Type B pancreatic cell (in vitro differentiated cells): Measurements from ENCODE around the gene AGMO. TPM values are rescaled to one million over a fixed set of nuclear protein-coding genes. Genes with fewer than 3 reads are reported as not detected.
"Not testable (repeated sequence)": the region's sequence is repeated elsewhere in the genome, so short reads cannot be mapped to it uniquely, and the experiment has no call there.

ENCODE experiments used
- DNase-seq: peaks from one replicate; pipeline ENCODE4 v3.0.0; 2021; ENCODE audit warnings: mixed read lengths; ENCODE audit not compliant: unreplicated experiment; ENCODE audit errors: extremely low spot score
- H3K27ac Mint-ChIP-seq: 2 replicates; pipeline ENCODE4 v1.8.0; 2021; ENCODE audit warnings: mild to moderate bottlenecking, mixed read lengths
- H3K27me3 Mint-ChIP-seq: 2 replicates; pipeline ENCODE4 v1.8.0; 2021; ENCODE audit warnings: mixed read lengths
- H3K36me3 Mint-ChIP-seq: 2 replicates; pipeline ENCODE4 v1.8.0; 2021; ENCODE audit warnings: mixed read lengths
- H3K4me1 Mint-ChIP-seq: one replicate; pipeline ENCODE4 v1.8.0; 2021; ENCODE audit warnings: mixed read lengths; ENCODE audit not compliant: unreplicated experiment
- H3K4me3 Mint-ChIP-seq: 2 replicates; pipeline ENCODE4 v1.8.0; 2021; ENCODE audit warnings: mild to moderate bottlenecking, mixed read lengths
- H3K9me3 Mint-ChIP-seq: 2 replicates; pipeline ENCODE4 v1.8.0; 2021; ENCODE audit warnings: mixed read lengths
- total RNA-seq: library from RNA; stranded (reverse); gene quantifications from 2 replicates; pipeline ENCODE4 v1.2.1, GENCODE V29; 2021; ENCODE audit warnings: low replicate concordance
- TF ChIP-seq, protein P1 (sequence below): fragments of 200-600 bp; sonication (generic); conservative IDR thresholded peaks from 2 replicates; pipeline ENCODE4 v1.5.0; 2021; ENCODE audit warnings: antibody characterized with exemption, mild to moderate bottlenecking

AGMO gene
- total RNA-seq, 1 donor from 2014 or later, result 0.41 TPM

DNA sequence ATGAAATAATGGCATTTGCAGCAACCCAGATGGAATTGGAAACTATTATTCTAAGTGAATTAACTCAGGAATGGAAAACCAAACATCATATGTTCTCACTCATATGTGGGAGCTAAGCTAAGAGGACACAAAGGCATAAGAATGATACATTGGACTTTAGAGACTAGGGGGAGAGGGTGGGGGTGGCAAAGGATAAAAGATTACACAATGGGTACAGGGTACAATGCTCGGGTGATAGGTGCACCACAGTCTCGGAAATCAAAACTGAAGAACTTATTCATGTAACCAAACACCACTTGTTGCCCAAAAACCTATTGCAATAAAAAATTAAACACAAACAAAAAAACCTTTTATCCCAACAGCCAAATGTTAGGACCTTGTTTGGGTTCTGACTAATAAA is 17.8 kb downstream of the AGMO start:
- Mint-ChIP-seq H3K4me3 (no peak overlapping the region), H3K4me1 (no peaks in the 10 kb centered on the region), H3K36me3 (no peaks in the 10 kb centered on the region), H3K27me3 (no peaks in the 10 kb centered on the region), H3K27ac (no peak overlapping the region), H3K9me3 (peaks cover 8% of the 10 kb centered on the region)
- TF ChIP-seq, protein P1, sequence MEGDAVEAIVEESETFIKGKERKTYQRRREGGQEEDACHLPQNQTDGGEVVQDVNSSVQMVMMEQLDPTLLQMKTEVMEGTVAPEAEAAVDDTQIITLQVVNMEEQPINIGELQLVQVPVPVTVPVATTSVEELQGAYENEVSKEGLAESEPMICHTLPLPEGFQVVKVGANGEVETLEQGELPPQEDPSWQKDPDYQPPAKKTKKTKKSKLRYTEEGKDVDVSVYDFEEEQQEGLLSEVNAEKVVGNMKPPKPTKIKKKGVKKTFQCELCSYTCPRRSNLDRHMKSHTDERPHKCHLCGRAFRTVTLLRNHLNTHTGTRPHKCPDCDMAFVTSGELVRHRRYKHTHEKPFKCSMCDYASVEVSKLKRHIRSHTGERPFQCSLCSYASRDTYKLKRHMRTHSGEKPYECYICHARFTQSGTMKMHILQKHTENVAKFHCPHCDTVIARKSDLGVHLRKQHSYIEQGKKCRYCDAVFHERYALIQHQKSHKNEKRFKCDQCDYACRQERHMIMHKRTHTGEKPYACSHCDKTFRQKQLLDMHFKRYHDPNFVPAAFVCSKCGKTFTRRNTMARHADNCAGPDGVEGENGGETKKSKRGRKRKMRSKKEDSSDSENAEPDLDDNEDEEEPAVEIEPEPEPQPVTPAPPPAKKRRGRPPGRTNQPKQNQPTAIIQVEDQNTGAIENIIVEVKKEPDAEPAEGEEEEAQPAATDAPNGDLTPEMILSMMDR, result no peak
- DNase-seq, result no peak

DNA sequence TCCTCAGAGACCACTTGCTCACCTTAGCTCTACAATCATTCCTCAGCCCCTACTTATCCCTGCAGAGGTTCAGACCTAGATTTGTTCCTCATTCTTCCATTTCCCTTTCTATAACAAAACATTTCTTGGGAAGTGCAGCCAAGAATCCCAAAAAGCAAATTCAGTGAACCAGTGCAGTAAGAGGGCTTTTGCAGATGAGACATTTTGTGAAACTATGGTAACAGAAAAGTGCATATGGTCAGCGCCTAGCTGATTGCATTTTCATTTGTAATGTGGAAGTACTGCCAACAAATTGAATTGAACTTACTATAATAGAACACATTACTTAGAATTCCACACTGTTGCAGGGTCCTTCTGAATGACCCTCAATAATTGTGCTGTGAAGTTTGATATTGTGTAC is 18.6 kb downstream of the AGMO start:
- Mint-ChIP-seq H3K27me3 (no peaks in the 10 kb centered on the region), H3K27ac (no peak overlapping the region), H3K9me3 (peaks cover 8% of the 10 kb centered on the region), H3K4me3 (no peak overlapping the region), H3K4me1 (no peaks in the 10 kb centered on the region), H3K36me3 (no peaks in the 10 kb centered on the region)
- DNase-seq, result no peak
- TF ChIP-seq, protein P1, result no peak

DNA sequence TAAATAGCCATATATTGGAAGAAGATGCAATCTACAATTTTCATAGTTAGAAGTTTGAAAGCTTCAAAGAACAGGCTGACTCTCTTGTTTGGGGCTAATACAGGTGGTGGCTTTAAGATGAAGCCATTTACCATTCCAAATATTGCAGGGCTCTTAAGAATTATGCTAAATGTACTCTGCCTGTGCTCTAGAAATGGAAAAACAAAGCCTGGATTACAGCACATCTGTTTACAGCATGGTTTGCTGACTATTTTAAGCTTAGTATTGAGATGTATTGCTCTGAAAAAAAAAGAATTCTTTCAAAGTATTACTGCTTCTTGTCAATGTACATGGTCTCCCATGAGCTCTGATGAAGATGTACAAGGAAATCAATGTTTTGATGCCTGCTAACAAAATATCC is 34.2 kb downstream of the AGMO start:
- Mint-ChIP-seq H3K4me3 (no peak overlapping the region), H3K9me3 (no peaks in the 10 kb centered on the region)
- no peak for DNase-seq

DNA sequence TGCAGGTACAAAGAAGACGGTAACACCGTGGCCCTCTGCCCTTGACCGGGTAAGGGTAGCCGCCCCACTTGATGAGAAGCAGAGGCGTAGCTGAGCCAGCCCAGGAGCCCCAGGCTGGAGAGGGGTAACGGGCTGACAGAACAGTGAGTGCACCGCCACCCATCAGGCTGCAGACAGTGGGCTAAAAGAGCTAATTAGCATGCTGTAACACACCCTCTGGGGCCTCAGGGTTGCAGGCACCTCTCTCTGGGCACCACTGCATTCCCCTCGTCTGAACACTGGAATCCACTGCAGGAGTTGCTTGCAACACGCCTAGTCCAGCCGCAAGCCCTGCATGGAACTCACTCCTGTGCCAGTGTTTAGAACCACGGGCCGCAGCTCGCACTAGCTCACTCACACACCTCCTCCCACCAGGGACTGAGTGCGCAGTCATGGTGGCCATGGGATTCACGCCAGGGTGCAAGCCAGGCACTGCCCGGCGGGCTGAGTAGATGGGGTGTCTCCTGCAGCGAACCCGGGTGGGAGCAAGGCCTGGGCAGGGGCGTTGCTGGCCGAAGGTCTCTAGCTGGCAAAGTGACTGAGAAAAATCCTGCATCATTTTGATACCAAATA is 36.1 kb downstream of the AGMO start:
- TF ChIP-seq, protein P1, result no peak
- H3K4me1 Mint-ChIP-seq, result no peaks in the 10 kb centered on the region
- no peaks in the 10 kb centered on the region for H3K36me3 Mint-ChIP-seq
- no peak overlapping the region for H3K4me3 Mint-ChIP-seq
- H3K27ac Mint-ChIP-seq, result no peak overlapping the region
- no peak for DNase-seq
- peaks cover under 1% of the 10 kb centered on the region for H3K9me3 Mint-ChIP-seq
- H3K27me3 Mint-ChIP-seq, result no peaks in the 10 kb centered on the region

More for the DNA sequence above, 34.2 kb downstream of the AGMO start:
- TF ChIP-seq, protein P1, result no peak
- no peaks in the 10 kb centered on the region for H3K27me3 Mint-ChIP-seq
- no peak overlapping the region for H3K27ac Mint-ChIP-seq
- no peaks in the 10 kb centered on the region for H3K4me1 Mint-ChIP-seq
- H3K36me3 Mint-ChIP-seq, result no peaks in the 10 kb centered on the region

DNA sequence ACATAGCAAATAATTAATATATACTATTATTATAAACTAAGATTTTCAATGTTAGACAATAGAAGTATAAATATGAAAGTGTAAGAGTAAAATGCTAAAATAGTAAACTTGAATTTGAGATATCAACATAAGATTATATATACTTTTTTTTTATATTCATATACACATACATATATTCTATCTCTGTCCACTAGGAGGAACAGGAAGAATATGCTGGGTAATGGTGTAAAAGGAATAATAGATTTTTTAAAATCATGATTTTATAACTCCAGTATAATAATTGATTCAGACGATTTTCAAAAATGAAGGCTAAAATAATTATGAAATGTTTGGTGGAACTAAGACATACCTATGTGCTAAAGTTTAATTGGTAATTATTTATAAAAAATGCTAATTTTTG is 37.7 kb downstream of the AGMO start:
- Mint-ChIP-seq H3K36me3 (no peaks in the 10 kb centered on the region), H3K27ac (no peak overlapping the region), H3K4me3 (no peak overlapping the region), H3K27me3 (no peaks in the 10 kb centered on the region), H3K9me3 (peaks cover 7% of the 10 kb centered on the region), H3K4me1 (no peaks in the 10 kb centered on the region)
- DNase-seq, result no peak
- TF ChIP-seq, protein P1, result peak; percentile 53

DNA sequence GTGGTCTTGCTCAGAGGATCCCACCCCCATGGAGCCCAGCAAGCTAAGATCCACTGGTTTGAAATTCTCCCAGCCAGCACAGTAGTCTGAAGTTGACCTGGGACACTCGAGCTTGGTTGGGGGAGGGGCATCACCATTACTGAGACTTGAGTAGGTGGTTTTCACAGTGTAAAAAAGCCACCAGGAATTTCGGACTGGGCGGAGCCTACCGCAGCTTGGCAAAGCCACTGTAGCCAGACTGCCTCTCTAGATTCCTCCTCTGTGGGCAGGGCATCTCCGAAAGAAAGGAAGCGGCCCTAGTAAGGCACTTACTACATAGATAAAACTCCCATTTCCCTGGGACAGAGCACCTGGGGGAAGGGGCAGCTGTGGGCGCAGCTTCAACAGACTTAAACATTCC is 44.0 kb downstream of the AGMO start:
- not testable (repeated sequence) for H3K4me3 Mint-ChIP-seq, H3K4me1 Mint-ChIP-seq, H3K27me3 Mint-ChIP-seq, H3K27ac Mint-ChIP-seq, H3K36me3 Mint-ChIP-seq, H3K9me3 Mint-ChIP-seq, DNase-seq
